Measurements from ENCODE around the gene TRAF1. TPM values are rescaled to one million over a fixed set of nuclear protein-coding genes. Genes with fewer than 3 reads are reported as not detected.

The TRAF1 gene
- total RNA-seq, 1 experiment from 2014 or later, result 1.4 TPM

- H3K9me3 ChIP-seq (ENCODE audit: control insufficient read depth, low read depth, low read length), result no peaks in the 10 kb centered on the region
- no peak overlapping the region for H2BK12ac ChIP-seq (ENCODE audit: insufficient read length, low read depth, low read length)
- no peak overlapping the region for H3K23ac ChIP-seq (ENCODE audit: insufficient read length, low read depth, low read length)
- no peaks in the 10 kb centered on the region; the same call in 1 of the 2 replicates for H3K4me1 ChIP-seq (ENCODE audit: insufficient read depth, low read length)
- H2BK15ac ChIP-seq (ENCODE audit: low read depth, low read length), result no peak overlapping the region
- H3K56ac ChIP-seq (ENCODE audit: insufficient read length, low read depth, low read length), result no peak overlapping the region
- H3K4me3 Mint-ChIP-seq, result no peak overlapping the region
- H3K23me2 ChIP-seq (ENCODE audit: insufficient read length, low read depth, low read length, poor library complexity, severe bottlenecking), result no peaks in the 10 kb centered on the region
- no CpG with 5 or more reads among the region's 10 CpGs for WGBS (ENCODE audit: extremely low coverage, insufficient read length, low lambda C conversion rate)
- H3K9ac ChIP-seq (ENCODE audit: extremely low read depth, insufficient read length, low read length), result no peak overlapping the region
- H3K14ac ChIP-seq (ENCODE audit: insufficient read depth, low read length), result no peak overlapping the region
- no peaks in the 10 kb centered on the region for H3K79me1 ChIP-seq (ENCODE audit: insufficient read depth, low read depth, low read length, poor library complexity, severe bottlenecking)
- no peak for TF ChIP-seq CTCF (conservative IDR thresholded peaks at IDR 0.05)
- H3K27ac ChIP-seq (ENCODE audit: insufficient read length, low read depth, low read length), result no peak overlapping the region
- no peaks in the 10 kb centered on the region for H3K79me2 ChIP-seq (ENCODE audit: insufficient read depth, low read length)
- H3K4me2 ChIP-seq (ENCODE audit: insufficient read depth, insufficient read length, low read length), result no peak overlapping the region
- H2AFZ ChIP-seq (ENCODE audit: low read length), result no peak overlapping the region
- peaks cover 5% of the 10 kb centered on the region for H3K27me3 Mint-ChIP-seq (ENCODE audit: low read depth)
- H3K4me1 Mint-ChIP-seq, result peaks cover 20 to 23% of the 10 kb centered on the region in 2 experiments
- H3K36me3 Mint-ChIP-seq (ENCODE audit: insufficient read depth in 1 of 3, low read depth in 3 of 3), result no peaks in the 10 kb centered on the region
- no peak overlapping the region for H3K27ac Mint-ChIP-seq
- H4K91ac ChIP-seq (ENCODE audit: insufficient read length, low read depth, low read length), result no peak overlapping the region
- DNase-seq, result no peak
- no peak overlapping the region for H4K8ac ChIP-seq (replicated peaks; ENCODE audit: insufficient read length, low read depth, low read length)
- H2BK5ac ChIP-seq (ENCODE audit: insufficient read length, low read length), result no peak overlapping the region
- H3T11ph ChIP-seq (ENCODE audit: low read length), result no peak overlapping the region
- no peak overlapping the region for H4K5ac ChIP-seq (ENCODE audit: insufficient read length, low read depth, low read length)
- H3K27me3 ChIP-seq (ENCODE audit: insufficient read depth, low read length), result no peaks in the 10 kb centered on the region
- no peaks in the 10 kb centered on the region for H3K9me3 Mint-ChIP-seq
- no peak overlapping the region for H3K18ac ChIP-seq (ENCODE audit: insufficient read length, low read depth, low read length)
- no peak overlapping the region for H2BK120ac ChIP-seq (ENCODE audit: low read depth, low read length, poor library complexity, severe bottlenecking)
- H4K20me1 ChIP-seq (ENCODE audit: control insufficient read depth, insufficient read depth, insufficient read length), result peaks cover 3% of the 10 kb centered on the region
- H3K4ac ChIP-seq (ENCODE audit: low read depth, low read length), result no peak overlapping the region
- no peak overlapping the region for H2BK20ac ChIP-seq (ENCODE audit: low read depth, low read length, poor library complexity, severe bottlenecking)
- H2AK5ac ChIP-seq (ENCODE audit: insufficient read length, low read length), result no peak overlapping the region
Observed at GRCh38 chr9:120882935-120883607, 43.5 kb downstream of the TRAF1 start.
